Mucosa of stomach (tissue), 1 donor: Measurements from ENCODE around the gene FAM98C.
A peak's percentile ranks its signal among the peaks of the same experiment; 100 is the strongest.
"Not testable (repeated sequence)": the region's sequence is repeated elsewhere in the genome, so short reads cannot be mapped to it uniquely, and the experiment has no call there.

ENCODE experiments used
- H3K27me3 ChIP-seq: one replicate; pipeline ENCODE4 v1.7.0; 2013; ENCODE audit warnings: mild to moderate bottlenecking, low read length; ENCODE audit not compliant: control insufficient read depth, insufficient read depth
- H3K36me3 ChIP-seq: one replicate; pipeline ENCODE4 v1.7.0; 2013; ENCODE audit warnings: low read length; ENCODE audit not compliant: control insufficient read depth, insufficient read depth
- H3K4me1 ChIP-seq: one replicate; pipeline ENCODE4 v1.7.0; 2013; ENCODE audit warnings: mild to moderate bottlenecking, low read length; ENCODE audit not compliant: control insufficient read depth, insufficient read depth
- H3K4me3 ChIP-seq: one replicate; pipeline ENCODE4 v1.7.0; 2013; ENCODE audit warnings: low read length
- H3K9ac ChIP-seq: one replicate; pipeline ENCODE4 v1.7.0; 2013; ENCODE audit warnings: mild to moderate bottlenecking, low read length, moderate library complexity
- H3K9me3 ChIP-seq: one replicate; pipeline ENCODE4 v1.7.0; 2013; ENCODE audit warnings: mild to moderate bottlenecking, low read length, moderate library complexity; ENCODE audit not compliant: control insufficient read depth
- donor health status: Pancreatic carcinoma.

Gene FAM98C

GRCh38 chr19:38409631-38410133, 6.8 kb downstream of the FAM98C start:
- no peaks in the 10 kb centered on the region for H3K9me3 ChIP-seq
- no peak overlapping the region for H3K9ac ChIP-seq
- H3K36me3 ChIP-seq = no peaks in the 10 kb centered on the region
- no peaks in the 10 kb centered on the region for H3K4me1 ChIP-seq
- no peaks in the 10 kb centered on the region for H3K27me3 ChIP-seq
- no peak overlapping the region for H3K4me3 ChIP-seq

- not testable (repeated sequence) for H3K9me3 ChIP-seq, H3K4me3 ChIP-seq, H3K9ac ChIP-seq, H3K36me3 ChIP-seq, H3K4me1 ChIP-seq, H3K27me3 ChIP-seq
These were observed 7.5 kb downstream of the FAM98C start for GRCh38 chr19:38410407-38410806.

- no peak overlapping the region for H3K9ac ChIP-seq
- H3K4me3 ChIP-seq = no peak overlapping the region
- H3K27me3 ChIP-seq = no peaks in the 10 kb centered on the region
- H3K9me3 ChIP-seq = no peaks in the 10 kb centered on the region
- H3K36me3 ChIP-seq = no peaks in the 10 kb centered on the region
- H3K4me1 ChIP-seq = no peaks in the 10 kb centered on the region
These were observed 8.3 kb downstream of the FAM98C start for GRCh38 chr19:38411041-38411712.

- H3K27me3 ChIP-seq, H3K4me3 ChIP-seq, H3K36me3 ChIP-seq: not testable (repeated sequence)
These were observed 9.0 kb downstream of the FAM98C start for GRCh38 chr19:38411898-38412297.

GRCh38 chr19:38412491-38412890, 9.6 kb downstream of the FAM98C start:
- Histone ChIP-seq H3K4me1 (peaks cover under 1% of the 10 kb centered on the region), H3K36me3 (no peaks in the 10 kb centered on the region), H3K9ac (no peak overlapping the region), H3K4me3 (no peak overlapping the region), H3K27me3 (peaks cover 8% of the 10 kb centered on the region), H3K9me3 (no peaks in the 10 kb centered on the region)

More at GRCh38 chr19:38411898-38412297, 9.0 kb downstream of the FAM98C start:
- H3K4me1 ChIP-seq, H3K9ac ChIP-seq, H3K9me3 ChIP-seq: not testable (repeated sequence)

- Histone ChIP-seq H3K36me3 (no peaks in the 10 kb centered on the region), H3K4me1 (peaks cover 5% of the 10 kb centered on the region), H3K9me3 (no peaks in the 10 kb centered on the region)
These were observed 10.1 kb downstream of the FAM98C start for GRCh38 chr19:38412961-38413360.

GRCh38 chr19:38413416-38413815, 10.5 kb downstream of the FAM98C start:
- Histone ChIP-seq H3K27me3 (peaks cover 15% of the 10 kb centered on the region), H3K9me3 (no peaks in the 10 kb centered on the region), H3K4me1 (peaks cover 9% of the 10 kb centered on the region), H3K4me3 (no peak overlapping the region), H3K36me3 (no peaks in the 10 kb centered on the region), H3K9ac (no peak overlapping the region)

More at GRCh38 chr19:38412961-38413360, 10.1 kb downstream of the FAM98C start:
- Histone ChIP-seq H3K9ac (no peak overlapping the region), H3K4me3 (no peak overlapping the region), H3K27me3 (peaks cover 11% of the 10 kb centered on the region)

- Histone ChIP-seq H3K4me1 (peaks cover 9% of the 10 kb centered on the region), H3K4me3 (no peak overlapping the region), H3K9me3 (no peaks in the 10 kb centered on the region), H3K9ac (no peak overlapping the region), H3K27me3 (peaks cover 25% of the 10 kb centered on the region), H3K36me3 (no peaks in the 10 kb centered on the region)
These were observed 14.3 kb downstream of the FAM98C start for GRCh38 chr19:38417146-38417543.

GRCh38 chr19:38417544-38418506, 14.9 kb downstream of the FAM98C start:
- Histone ChIP-seq H3K9ac (peak overlapping the region; percentile 7), H3K27me3 (peaks cover 25% of the 10 kb centered on the region), H3K36me3 (no peaks in the 10 kb centered on the region), H3K4me1 (peaks cover 9% of the 10 kb centered on the region), H3K9me3 (no peaks in the 10 kb centered on the region), H3K4me3 (no peak overlapping the region)

- no peak overlapping the region for H3K4me3 ChIP-seq
- peaks cover 25% of the 10 kb centered on the region for H3K27me3 ChIP-seq
These were observed 18.0 kb downstream of the FAM98C start for GRCh38 chr19:38420935-38421334.

GRCh38 chr19:38421856-38422255, 19.0 kb downstream of the FAM98C start:
- Histone ChIP-seq H3K9ac (no peak overlapping the region), H3K4me1 (peaks cover 9% of the 10 kb centered on the region), H3K27me3 (peaks cover 23% of the 10 kb centered on the region), H3K36me3 (no peaks in the 10 kb centered on the region), H3K9me3 (no peaks in the 10 kb centered on the region), H3K4me3 (no peak overlapping the region)

More at GRCh38 chr19:38420935-38421334, 18.0 kb downstream of the FAM98C start:
- Histone ChIP-seq H3K36me3 (no peaks in the 10 kb centered on the region), H3K9ac (no peak overlapping the region), H3K4me1 (peaks cover 9% of the 10 kb centered on the region), H3K9me3 (no peaks in the 10 kb centered on the region)

GRCh38 chr19:38422438-38422837, 19.5 kb downstream of the FAM98C start:
- Histone ChIP-seq H3K4me3 (no peak overlapping the region), H3K36me3 (no peaks in the 10 kb centered on the region), H3K4me1 (peaks cover 9% of the 10 kb centered on the region), H3K27me3 (peaks cover 18% of the 10 kb centered on the region), H3K9ac (no peak overlapping the region), H3K9me3 (no peaks in the 10 kb centered on the region)
